Hepatocyte (in vitro differentiated cells): ENCODE measurements around the gene BLOC1S4.

Experiments
- CTCF ChIP-seq: fragments of 200-600 bp; sonication (generic); IDR thresholded peaks from 2 replicates; pipeline ENCODE4 v1.5.1; 2016; ENCODE audit warnings: antibody characterized with exemption, mild to moderate bottlenecking; ENCODE audit not compliant: poor library complexity
- EZH2 ChIP-seq: fragments of 200-600 bp; sonication (generic); IDR thresholded peaks from 2 replicates; pipeline ENCODE4 v1.6.1; 2016; ENCODE audit warnings: antibody characterized with exemption, mild to moderate bottlenecking, borderline replicate concordance

GRCh38 chr4:6742507-6742906, 26.5 kb downstream of the BLOC1S4 start:
- TF ChIP-seq CTCF (no peak), EZH2 (no peak)
